Large intestine (tissue), 3 donors: Measurements from ENCODE around the gene SLC4A1. TPM values are rescaled to one million over a fixed set of nuclear protein-coding genes. Genes with fewer than 3 reads are reported as not detected.

ENCODE experiments used
- DNase-seq, 2 donors: peaks; one replicate each; pipeline versions ENCODE4 v3.0.0 to v3.0.0-alpha.2; 2013
- H3K27ac ChIP-seq: one replicate; pipeline ENCODE4 v1.5.1; 2013; ENCODE audit warnings: low read length
- H3K27me3 ChIP-seq: 2 replicates; pipeline ENCODE4 v1.6.1; 2013; ENCODE audit warnings: low read length; ENCODE audit not compliant: control insufficient read depth, insufficient read depth
- H3K36me3 ChIP-seq: 2 replicates; pipeline ENCODE4 v1.6.1; 2013; ENCODE audit warnings: low read length; ENCODE audit not compliant: control insufficient read depth, insufficient read depth
- H3K4me1 ChIP-seq: one replicate; pipeline ENCODE4 v1.6.1; 2013; ENCODE audit warnings: low read length; ENCODE audit not compliant: control insufficient read depth, insufficient read depth
- H3K4me3 ChIP-seq: one replicate; pipeline ENCODE4 v1.5.1; 2013; ENCODE audit warnings: low read length
- H3K9me3 ChIP-seq: one replicate; pipeline ENCODE4 v1.6.1; 2013; ENCODE audit warnings: mild to moderate bottlenecking, low read depth, low read length, moderate library complexity; ENCODE audit not compliant: control insufficient read depth
- WGBS: methylation state at CpG from one replicate; pipeline ENCODE4 v1.1.5; 2013; ENCODE audit warnings: low lambda C conversion rate; ENCODE audit not compliant: insufficient coverage; 5-methylcytosine and 5-hydroxymethylcytosine counted together
- polyA plus RNA-seq: library from polyadenylated mRNA; unstranded; fragments of 120-200 nt; gene quantifications from one replicate; pipeline ENCODE4 v1.2.1, GENCODE V29; 2013

Gene SLC4A1
- polyA plus RNA-seq, 1 donor = 8.7 TPM

DNA sequence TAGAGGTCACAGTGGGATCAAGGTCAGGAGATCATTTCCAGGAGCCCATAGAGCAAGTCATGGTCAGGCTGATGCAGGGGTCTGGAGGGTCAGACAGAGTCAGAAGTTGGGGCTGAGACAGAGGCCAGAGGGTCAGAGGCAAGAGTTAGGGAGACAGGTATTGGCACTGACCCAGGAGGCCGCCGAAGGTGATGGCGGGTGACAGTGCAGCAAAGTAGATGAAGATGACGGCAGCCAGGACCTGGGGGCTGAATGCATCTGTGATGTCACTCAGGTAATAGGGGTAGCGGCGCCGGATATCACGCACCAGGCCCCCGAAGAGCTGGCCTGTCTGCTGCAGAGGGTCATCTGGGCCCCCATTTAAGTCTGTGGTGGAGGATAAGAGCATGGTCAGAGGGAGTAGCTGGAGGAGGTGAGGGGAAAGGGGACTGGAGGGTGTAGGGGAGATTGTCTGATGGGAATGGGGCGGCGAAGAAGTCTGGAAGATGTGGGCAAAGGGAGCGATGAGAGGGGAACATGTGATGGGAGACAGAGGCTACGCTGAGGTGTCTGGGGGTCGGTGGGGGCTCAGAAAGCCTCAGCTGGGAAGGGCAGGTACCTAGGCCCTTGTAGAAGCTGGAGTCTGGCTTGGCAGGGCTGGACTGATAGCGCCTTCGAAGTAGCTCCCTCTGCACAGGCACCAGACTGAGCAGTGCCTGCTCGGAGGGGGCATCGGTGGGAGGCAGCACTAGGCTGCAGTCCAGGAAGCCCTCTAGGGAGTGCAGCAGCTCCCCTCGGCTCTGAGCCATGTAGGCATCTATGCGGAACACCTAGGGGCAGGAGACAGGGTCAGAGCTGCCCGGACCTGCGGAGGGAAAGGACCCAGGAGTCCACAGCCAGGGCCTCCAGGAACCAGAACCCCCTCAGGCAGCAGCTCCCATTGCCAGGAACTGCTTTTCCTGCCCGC lies 9.8 kb downstream of the SLC4A1 start:
- Histone ChIP-seq H3K36me3 (no peaks in the 10 kb centered on the region), H3K4me3 (no peak overlapping the region), H3K27me3 (peaks cover 7% of the 10 kb centered on the region), H3K27ac (no peak overlapping the region), H3K4me1 (no peaks in the 10 kb centered on the region), H3K9me3 (no peaks in the 10 kb centered on the region)
- DNase-seq = no peak
- 60% methylated on average over 1 of the region's 23 CpGs for WGBS

DNA sequence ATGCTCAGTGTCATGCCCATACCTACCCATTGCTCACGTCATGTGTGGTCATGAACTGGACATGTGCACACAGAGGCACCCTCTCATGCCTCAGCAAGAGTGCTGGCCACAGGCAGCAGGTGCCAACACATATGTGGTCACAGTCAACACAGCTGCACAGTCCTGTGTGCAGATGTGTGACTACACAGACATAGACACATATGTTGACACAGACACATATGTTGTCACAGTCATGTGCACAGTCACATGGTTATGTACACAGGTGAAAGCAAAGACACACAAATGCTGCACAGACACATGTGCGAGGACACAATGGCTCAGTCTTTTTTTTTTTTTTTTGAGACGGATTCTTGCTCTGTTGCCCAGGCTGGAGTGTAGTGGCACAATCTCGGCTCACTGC lies 11.3 kb downstream of the SLC4A1 start:
- no peak for DNase-seq
- no CpG with 5 or more reads among the region's 4 CpGs for WGBS
- Histone ChIP-seq H3K4me1 (no peaks in the 10 kb centered on the region), H3K27ac (no peak overlapping the region), H3K4me3 (no peak overlapping the region), H3K9me3 (no peaks in the 10 kb centered on the region), H3K36me3 (no peaks in the 10 kb centered on the region), H3K27me3 (peaks cover 7% of the 10 kb centered on the region)

DNA sequence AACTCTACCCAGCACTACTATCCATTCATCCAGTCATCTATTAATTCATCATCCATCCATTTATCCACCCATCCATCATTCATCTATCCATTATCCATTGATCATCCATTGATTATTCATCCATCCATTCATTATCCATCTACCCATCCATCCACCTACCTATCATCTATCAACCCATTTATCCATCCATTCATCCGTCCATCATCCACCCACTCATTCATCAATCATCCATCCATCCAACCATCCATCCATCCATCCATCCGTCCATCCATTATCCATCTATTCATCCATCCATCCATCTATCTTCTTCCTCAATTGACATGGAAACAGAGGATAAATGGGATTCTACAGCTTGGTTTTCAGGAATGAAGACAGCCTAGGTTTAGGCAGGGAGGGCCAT lies 12.0 kb downstream of the SLC4A1 start:
- 100% methylated on average over 1 of the region's 2 CpGs for WGBS

DNA sequence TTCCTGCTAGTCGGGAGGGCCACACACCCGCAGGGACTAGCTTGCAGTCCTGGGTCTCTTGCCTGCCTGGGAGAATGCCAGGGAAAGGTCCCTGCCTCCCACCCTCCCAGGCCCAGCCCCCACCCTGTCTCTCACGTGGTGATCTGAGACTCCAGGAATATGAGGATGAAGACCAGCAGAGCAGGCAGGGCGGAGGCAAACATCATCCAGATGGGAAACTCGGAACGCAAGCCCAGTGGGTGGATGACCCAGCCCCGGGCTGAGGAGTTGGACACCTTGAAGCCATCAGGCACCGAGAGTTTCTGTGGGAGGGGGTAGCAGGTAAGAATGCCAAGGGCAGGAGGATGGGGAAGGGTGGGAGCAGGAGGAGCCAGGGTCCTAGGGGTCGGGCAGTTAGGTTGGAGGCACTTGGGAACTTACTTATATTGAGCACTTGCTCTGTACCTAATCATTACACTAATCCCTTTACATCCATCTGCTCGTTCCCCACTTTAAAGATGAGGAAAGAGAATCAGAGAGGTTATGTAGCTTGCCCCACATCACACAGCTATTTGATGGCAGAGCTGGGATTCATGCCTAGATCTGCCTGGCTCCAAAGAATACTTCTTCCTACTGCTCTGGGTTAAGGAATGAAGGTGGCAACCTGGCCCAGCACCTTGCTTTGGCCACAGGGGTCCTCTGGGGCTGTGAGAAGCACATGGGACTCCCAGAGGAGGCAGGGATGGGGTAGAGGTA lies 13.4 kb downstream of the SLC4A1 start:
- no peak overlapping the region for H3K4me3 ChIP-seq
- DNase-seq = no peak
- no peak overlapping the region for H3K27ac ChIP-seq
- H3K9me3 ChIP-seq = no peaks in the 10 kb centered on the region
- no peaks in the 10 kb centered on the region for H3K4me1 ChIP-seq
- H3K27me3 ChIP-seq = peaks cover 7% of the 10 kb centered on the region
- no peaks in the 10 kb centered on the region for H3K36me3 ChIP-seq
- no CpG with 5 or more reads among the region's 10 CpGs for WGBS

More for the DNA sequence above, 12.0 kb downstream of the SLC4A1 start:
- DNase-seq = no peak
- no peaks in the 10 kb centered on the region for H3K9me3 ChIP-seq
- H3K27me3 ChIP-seq = peaks cover 7% of the 10 kb centered on the region
- no peaks in the 10 kb centered on the region for H3K36me3 ChIP-seq
- H3K27ac ChIP-seq = no peak overlapping the region
- no peak overlapping the region for H3K4me3 ChIP-seq
- H3K4me1 ChIP-seq = no peaks in the 10 kb centered on the region

DNA sequence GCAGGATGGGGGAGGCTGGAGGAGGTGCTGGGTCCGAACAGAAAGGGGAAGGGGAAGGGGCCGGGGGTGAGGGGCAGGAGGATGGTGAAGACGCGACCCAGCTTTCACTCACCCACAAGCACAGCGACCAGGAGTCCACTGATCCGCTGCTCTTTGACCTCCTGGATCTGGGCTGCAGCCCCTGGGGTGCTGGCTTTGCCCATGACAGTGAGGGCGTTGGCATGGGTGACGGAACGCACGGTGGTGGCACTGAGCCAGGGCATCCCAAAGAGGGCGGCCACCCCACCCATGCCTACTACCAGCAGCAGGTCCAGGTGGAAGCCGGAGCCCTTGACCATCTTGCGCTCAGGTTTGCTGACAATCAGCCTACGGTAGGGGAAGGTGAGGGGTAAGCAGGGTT lies 14.9 kb downstream of the SLC4A1 start:
- no CpG with 5 or more reads among the region's 14 CpGs for WGBS

DNA sequence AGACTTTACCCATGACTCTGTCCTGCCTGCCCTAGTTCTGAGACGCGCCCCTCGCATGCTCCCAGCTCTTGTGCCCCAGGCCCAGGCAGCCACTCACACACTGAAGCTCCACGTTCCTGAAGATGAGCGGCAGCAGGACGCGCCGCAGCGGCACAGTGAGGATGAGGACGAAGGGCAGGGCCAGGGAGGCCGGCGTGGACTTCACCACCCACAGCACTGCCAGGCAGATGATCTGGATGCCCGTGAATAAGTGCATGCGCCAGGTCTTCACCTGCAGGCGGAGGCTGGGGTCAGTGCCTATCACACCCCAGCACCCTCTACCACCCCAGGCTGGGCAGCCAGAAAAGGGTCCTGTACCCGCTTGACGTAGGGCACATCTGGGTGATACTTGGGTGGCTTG lies 16.9 kb downstream of the SLC4A1 start:
- no peaks in the 10 kb centered on the region for H3K9me3 ChIP-seq
- DNase-seq = no peak
- H3K4me3 ChIP-seq = no peak overlapping the region
- H3K27me3 ChIP-seq = peaks cover 7% of the 10 kb centered on the region
- peaks cover 5% of the 10 kb centered on the region for H3K4me1 ChIP-seq
- no CpG with 5 or more reads among the region's 17 CpGs for WGBS
- H3K36me3 ChIP-seq = no peaks in the 10 kb centered on the region
- H3K27ac ChIP-seq = no peak overlapping the region

More for the DNA sequence above, 14.9 kb downstream of the SLC4A1 start:
- Histone ChIP-seq H3K4me1 (no peaks in the 10 kb centered on the region), H3K36me3 (no peaks in the 10 kb centered on the region), H3K27ac (no peak overlapping the region), H3K9me3 (no peaks in the 10 kb centered on the region), H3K27me3 (peaks cover 7% of the 10 kb centered on the region), H3K4me3 (no peak overlapping the region)
- DNase-seq = no peak

DNA sequence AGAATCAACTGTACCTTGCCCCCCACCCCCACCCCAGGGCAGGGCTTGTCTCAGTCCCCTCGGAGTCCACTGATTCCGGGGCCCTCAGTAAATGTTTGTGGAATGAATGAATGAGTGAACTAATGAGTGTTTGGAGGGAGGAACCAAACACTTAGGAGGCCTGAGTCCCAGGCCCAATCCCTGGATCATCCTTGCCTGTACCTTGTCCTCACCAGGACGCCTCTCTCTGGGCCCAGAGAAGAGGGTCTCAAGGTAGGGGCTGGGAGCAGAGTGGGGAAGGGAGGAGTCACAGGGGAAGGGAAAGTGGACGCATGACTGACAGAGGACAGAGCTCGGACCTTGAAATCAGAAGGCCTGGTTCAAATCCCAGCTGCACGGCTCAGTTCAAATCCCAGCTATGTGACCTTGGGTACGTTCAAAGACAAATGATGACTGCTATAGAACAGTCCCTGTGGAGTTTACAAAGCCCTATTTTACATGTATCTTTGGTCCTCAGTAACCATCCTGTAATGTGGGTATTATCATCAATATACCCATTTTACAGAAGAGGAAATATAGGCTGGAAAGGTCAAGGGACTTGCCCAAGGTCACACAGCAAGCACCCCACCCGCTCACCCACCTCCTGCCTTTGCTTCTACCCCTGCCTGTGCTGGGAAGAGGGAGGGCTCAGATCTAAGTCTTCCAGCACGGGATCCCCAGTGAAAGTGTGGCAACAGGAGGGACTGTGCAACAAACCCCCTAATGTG lies 18.3 kb downstream of the SLC4A1 start:
- WGBS = 100% methylated on average over 1 of the region's 9 CpGs

DNA sequence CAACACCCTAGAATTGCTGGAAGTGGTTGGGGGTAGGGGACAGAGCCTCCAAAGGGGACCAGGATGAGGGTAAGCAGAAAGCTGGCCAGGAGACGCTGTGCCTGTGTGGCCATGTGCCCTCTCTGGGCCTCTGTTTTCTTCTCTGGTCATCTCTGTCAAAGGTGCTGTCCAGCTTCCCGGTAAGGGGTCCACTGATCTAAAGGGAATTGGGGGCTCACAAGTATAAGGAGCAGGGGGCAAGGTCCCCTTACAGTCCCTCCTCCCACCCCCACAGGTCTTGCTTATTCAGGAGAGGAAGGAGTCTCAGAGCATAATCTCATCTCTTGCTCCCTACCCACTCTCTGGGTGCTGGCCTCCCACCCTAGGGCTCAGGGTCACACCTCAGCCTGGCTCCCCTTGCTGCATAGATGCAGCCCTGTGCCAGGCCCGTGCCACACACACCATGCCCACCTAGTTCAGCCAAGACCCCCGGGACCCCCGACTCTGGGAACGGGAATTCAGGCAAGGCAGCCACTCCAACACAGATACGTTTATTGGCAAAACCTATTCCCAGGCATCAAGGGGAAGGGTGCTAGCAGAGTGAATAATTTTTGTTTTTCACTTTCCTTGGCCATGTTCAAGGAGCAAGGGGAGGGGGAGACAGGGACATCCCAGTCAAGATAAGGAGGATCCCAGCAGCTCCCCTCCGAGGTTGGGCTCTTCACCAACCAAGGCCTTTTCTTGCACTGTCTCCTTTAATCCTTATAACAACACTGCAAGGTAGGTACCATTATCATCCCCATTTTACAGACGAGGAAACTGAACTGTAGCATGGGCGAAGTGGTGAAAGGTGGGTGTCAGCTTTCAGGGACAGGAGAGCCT lies 19.8 kb downstream of the SLC4A1 start:
- Histone ChIP-seq H3K27ac (no peak overlapping the region), H3K4me1 (peaks cover 5% of the 10 kb centered on the region), H3K27me3 (no peaks in the 10 kb centered on the region), H3K4me3 (no peak overlapping the region), H3K36me3 (no peaks in the 10 kb centered on the region), H3K9me3 (no peaks in the 10 kb centered on the region)
- no peak for DNase-seq
- WGBS = no CpG with 5 or more reads among the region's 10 CpGs

More for the DNA sequence above, 18.3 kb downstream of the SLC4A1 start:
- Histone ChIP-seq H3K36me3 (no peaks in the 10 kb centered on the region), H3K9me3 (no peaks in the 10 kb centered on the region), H3K27me3 (peaks cover 4% of the 10 kb centered on the region), H3K4me3 (no peak overlapping the region), H3K4me1 (peaks cover 5% of the 10 kb centered on the region), H3K27ac (no peak overlapping the region)
- DNase-seq = no peak

DNA sequence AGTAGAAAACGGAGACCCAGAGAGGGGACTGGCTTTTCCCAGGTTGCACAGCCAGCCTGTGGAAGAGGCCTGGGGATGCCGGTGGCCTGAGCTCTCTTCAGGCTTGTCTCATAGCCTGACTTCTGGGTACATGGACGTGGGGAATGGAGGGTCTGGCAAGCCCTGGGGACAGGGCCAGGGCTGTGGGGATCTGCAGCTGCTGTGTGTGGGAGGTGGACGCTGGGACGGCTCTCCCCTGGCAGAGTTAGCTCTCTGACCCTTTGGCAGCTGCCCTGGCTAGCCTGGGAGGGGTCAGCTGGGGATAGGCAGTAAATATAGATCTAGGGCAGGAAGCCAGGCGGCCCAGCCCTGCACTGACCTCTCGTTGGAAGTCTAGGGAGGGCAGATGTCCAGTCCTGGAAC lies 20.5 kb downstream of the SLC4A1 start:
- DNase-seq = no peak
- no peak overlapping the region for H3K27ac ChIP-seq

More for the DNA sequence above, 20.5 kb downstream of the SLC4A1 start:
- no peaks in the 10 kb centered on the region for H3K27me3 ChIP-seq
- WGBS = no CpG with 5 or more reads among the region's 7 CpGs
- H3K4me1 ChIP-seq = peaks cover 5% of the 10 kb centered on the region
- H3K9me3 ChIP-seq = no peaks in the 10 kb centered on the region
- H3K36me3 ChIP-seq = no peaks in the 10 kb centered on the region
- H3K4me3 ChIP-seq = no peak overlapping the region
